B cell (primary cell): ENCODE measurements around the gene LRRC63.

ENCODE experiments used
- CTCF ChIP-seq: fragments of 200-600 bp; IDR thresholded peaks from one replicate; pipeline ENCODE4 v1.8.0; 2022; ENCODE audit warnings: antibody characterized with exemption, mild to moderate bottlenecking
- EZH2 ChIP-seq: IDR thresholded peaks from 2 replicates; pipeline ENCODE4 v1.6.1; 2012; ENCODE audit warnings: borderline replicate concordance, low read depth, mild to moderate bottlenecking, moderate library complexity, low read length; ENCODE audit not compliant: insufficient read depth, poor library complexity, severe bottlenecking

- TF ChIP-seq CTCF (no peak), EZH2 (no peak)
Observed at GRCh38 chr13:46170268-46170667, 41.5 kb upstream of the LRRC63 start.
